C4-2B (cell line): Measurements from ENCODE around the gene NTRK3.

Experiments used
- H3K27ac ChIP-seq: fragments of 450-650 bp; 2 replicates; pipeline ENCODE4 v1.5.1; 2017
- CTCF ChIP-seq: fragments of 450-650 bp; conservative IDR thresholded peaks from 2 replicates; pipeline ENCODE4 v1.5.1; 2017; ENCODE audit warnings: mild to moderate bottlenecking
- ZFX ChIP-seq: fragments of 450-650 bp; IDR thresholded peaks from 2 replicates; pipeline ENCODE4 v1.6.1; 2017

The NTRK3 gene

GRCh38 chr15:87919064-87919463 lies 337.5 kb downstream of the NTRK3 start:
- no peak overlapping the region for H3K27ac ChIP-seq
- no peak for TF ChIP-seq CTCF
- no peak for TF ChIP-seq ZFX

GRCh38 chr15:87917480-87917879 lies 339.1 kb downstream of the NTRK3 start:
- TF ChIP-seq CTCF: no peak
- no peak for TF ChIP-seq ZFX
- no peak overlapping the region for H3K27ac ChIP-seq

GRCh38 chr15:87916208-87916607 lies 340.3 kb downstream of the NTRK3 start:
- no peak for TF ChIP-seq CTCF
- H3K27ac ChIP-seq: no peak overlapping the region

- no peak overlapping the region for H3K27ac ChIP-seq
- TF ChIP-seq ZFX (no peak), CTCF (no peak)
Measured at GRCh38 chr15:87910301-87910700, 346.2 kb downstream of the NTRK3 start.

- no peak overlapping the region for H3K27ac ChIP-seq
- TF ChIP-seq CTCF (no peak), ZFX (no peak)
Measured at GRCh38 chr15:87907676-87908446, 348.7 kb downstream of the NTRK3 start.

GRCh38 chr15:87906444-87906843 lies 350.1 kb downstream of the NTRK3 start:
- H3K27ac ChIP-seq: no peak overlapping the region

GRCh38 chr15:87902772-87903426 lies 353.6 kb downstream of the NTRK3 start:
- H3K27ac ChIP-seq: no peak overlapping the region
- TF ChIP-seq ZFX: no peak
- no peak for TF ChIP-seq CTCF

More at GRCh38 chr15:87906444-87906843, 350.1 kb downstream of the NTRK3 start:
- no peak for TF ChIP-seq ZFX
